Esophagus squamous epithelium (tissue), 4 donors: ENCODE measurements around the gene CTU1.

Source experiments
- CTCF ChIP-seq, 6 experiments: fragments of 450-650 bp in 4 of 6; fragments of 200-600 bp in 2 of 6; sonication (generic) in 2 of 6; IDR thresholded peaks; one replicate each; pipeline ENCODE4 v1.5.1; 2016 to 2019; ENCODE audit warnings: antibody characterized with exemption in 6 of 6, mild to moderate bottlenecking in 4 of 6, moderate library complexity in 4 of 6
- POLR2A ChIP-seq, 4 donors: fragments of 450-650 bp; IDR thresholded peaks; one replicate each; pipeline ENCODE4 v1.6.1; 2017; ENCODE audit warnings: antibody characterized with exemption in 4 of 4, mild to moderate bottlenecking in 4 of 4, moderate library complexity in 3 of 4

- TF ChIP-seq CTCF (IDR thresholded peaks at IDR 0.05) (no peak), POLR2A (IDR thresholded peaks at IDR 0.05) (no peak)
These were observed 37.8 kb upstream of the CTU1 start for GRCh38 chr19:51145916-51146493.
